ENCODE results near the gene TRIM3. TPM values are rescaled to one million over a fixed set of nuclear protein-coding genes. Genes with fewer than 3 reads are reported as not detected.

Gene TRIM3
- total RNA-seq, 1 donor from 2014 or later: 10.7 TPM

DNA sequence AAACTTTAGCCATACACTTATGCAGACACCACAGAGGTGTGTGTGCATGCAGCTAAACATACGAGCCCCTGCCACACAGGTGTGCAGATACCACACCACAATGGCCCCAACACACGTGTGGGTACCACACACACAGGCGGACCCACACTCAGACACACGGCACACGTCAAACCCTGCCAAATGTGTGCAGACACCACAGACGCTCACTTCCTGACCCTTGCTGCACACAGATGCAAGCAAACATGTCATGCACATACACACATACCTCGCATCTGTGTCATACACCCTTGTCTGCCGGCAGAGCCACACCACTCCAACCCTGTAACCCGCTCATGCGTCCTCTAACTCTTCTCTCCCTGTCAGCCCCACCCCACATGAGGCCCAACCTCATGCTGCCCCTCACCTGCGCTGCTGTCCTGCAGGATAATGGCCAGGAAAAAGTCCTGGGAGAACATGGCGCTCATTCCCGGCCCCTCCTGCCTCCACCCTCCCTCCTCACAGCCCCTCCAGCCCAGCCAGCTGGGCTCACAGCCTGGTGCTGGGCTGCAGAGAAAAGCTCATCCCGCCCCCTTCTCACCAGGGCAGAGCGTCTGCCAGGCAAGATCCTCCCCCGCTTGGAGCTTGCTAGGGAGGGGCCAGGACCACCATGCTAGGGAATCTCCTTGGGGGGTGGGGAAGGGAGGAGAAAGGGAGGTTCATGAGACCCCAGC, 69.2 kb downstream of the TRIM3 start:
- intact Hi-C loops (cut with micrococcal nuclease): no loop called here

GRCh38 chr11:6403539-6403938, 70.2 kb downstream of the TRIM3 start:
- intact Hi-C loops (cut with micrococcal nuclease): no loop called here

GRCh38 chr11:6402561-6402981, 71.2 kb downstream of the TRIM3 start:
- intact Hi-C loops (cut with micrococcal nuclease): loop anchor here (1.0 kb wide), 4 partner anchors 12 to 41 kb away; partner anchors contain the start of genes APBB1 and SMPD1

GRCh38 chr11:6402061-6402470, 71.7 kb downstream of the TRIM3 start:
- intact Hi-C loops (cut with micrococcal nuclease): loop anchor here (1.0 kb wide), 4 partner anchors 12 to 41 kb away; partner anchors contain the start of genes APBB1 and SMPD1

DNA sequence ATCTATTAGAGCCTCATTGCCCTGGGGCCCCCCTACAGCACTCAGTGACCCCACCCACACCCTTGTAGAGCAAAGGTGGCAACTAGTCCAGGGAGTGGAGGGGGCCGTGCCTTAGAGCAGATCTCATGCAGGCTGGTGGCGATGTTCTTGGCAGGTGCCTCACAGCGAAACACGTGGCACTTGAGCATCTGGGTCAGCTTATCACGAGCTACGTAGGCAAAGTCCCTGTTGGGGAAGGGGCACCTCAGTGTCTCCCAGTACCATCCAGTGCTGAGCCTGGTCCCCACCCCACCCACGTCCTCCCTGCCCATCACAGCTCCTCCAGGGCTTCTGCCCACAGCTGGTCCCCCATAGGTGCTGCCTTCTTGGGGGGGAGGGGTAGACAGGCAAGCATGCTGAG, 72.3 kb downstream of the TRIM3 start:
- intact Hi-C loops (cut with micrococcal nuclease): no loop called here

GRCh38 chr11:6400431-6401345, 73.1 kb downstream of the TRIM3 start:
- intact Hi-C loops (cut with micrococcal nuclease): no loop called here

Other genes with a start within 250 kb of the TRIM3 start
- gene FHIP1B, start 239.3 kb downstream of the TRIM3 start, total RNA-seq: 20.5 and 22.2 TPM in 2 replicates
- 0.16 and 0.23 TPM in 2 replicates for gene CNGA4, start 234.9 kb downstream of the TRIM3 start, total RNA-seq
- gene CCKBR, start 214.1 kb downstream of the TRIM3 start, total RNA-seq: not detected in 2 replicates
- 6.2 and 6.8 TPM in 2 replicates for gene CAVIN3, start 153.4 kb downstream of the TRIM3 start, total RNA-seq
- 41.1 and 46.5 TPM in 2 replicates for gene SMPD1, start 83.5 kb downstream of the TRIM3 start, total RNA-seq
- gene APBB1, start 54.8 kb downstream of the TRIM3 start, total RNA-seq: 51.1 and 53.9 TPM in 2 replicates
- gene HPX, start 33.0 kb downstream of the TRIM3 start, total RNA-seq: 0.18 and 0.36 TPM in 2 replicates
- gene ARFIP2, start 7.4 kb upstream of the TRIM3 start, total RNA-seq: 41.1 and 41.3 TPM in 2 replicates
- 32.5 and 33.9 TPM in 2 replicates for gene TIMM10B, start 7.6 kb upstream of the TRIM3 start, total RNA-seq
- 20.1 and 21.2 TPM in 2 replicates for gene DNHD1, start 23.3 kb upstream of the TRIM3 start, total RNA-seq
- gene RRP8, start 129.7 kb upstream of the TRIM3 start, total RNA-seq: 26.9 and 31.4 TPM in 2 replicates
- 128 and 134 TPM in 2 replicates for gene ILK, start 129.8 kb upstream of the TRIM3 start, total RNA-seq
- 123 and 133 TPM in 2 replicates for gene TAF10, start 138.3 kb upstream of the TRIM3 start, total RNA-seq
- gene TPP1, start 145.5 kb upstream of the TRIM3 start, total RNA-seq: 63.3 and 64.4 TPM in 2 replicates
- gene DCHS1, start 181.9 kb upstream of the TRIM3 start, total RNA-seq: 0.43 and 0.45 TPM in 2 replicates
- gene MRPL17, start 209.4 kb upstream of the TRIM3 start, total RNA-seq: 71.3 and 72.4 TPM in 2 replicates